GM12872 (cell line): ENCODE data around the gene LNP1.

Experiments used
- CTCF ChIP-seq: IDR thresholded peaks from 3 replicates; pipeline ENCODE4 v1.5.1; 2011; ENCODE audit warnings: low read depth, mild to moderate bottlenecking, low read length, moderate library complexity; ENCODE audit not compliant: insufficient read depth

Gene LNP1

GRCh38 chr3:100489118-100489517 is 87.8 kb downstream of the LNP1 start:
- no peak for TF ChIP-seq CTCF

GRCh38 chr3:100492059-100493006 is 91.0 kb downstream of the LNP1 start, which contains the start of gene TMEM45A:
TSS of gene TMEM45A (plus strand) at chr3:100492619. CDS start at chr3:100555212, 62,593 bp downstream.
- TF ChIP-seq CTCF = no peak

- no peak for TF ChIP-seq CTCF
Observed at GRCh38 chr3:100496711-100497261, 95.4 kb downstream of the LNP1 start.

GRCh38 chr3:100499651-100500050 is 98.3 kb downstream of the LNP1 start:
- no peak for TF ChIP-seq CTCF

GRCh38 chr3:100500320-100500880 is 99.1 kb downstream of the LNP1 start:
- TF ChIP-seq CTCF = no peak

GRCh38 chr3:100503448-100503847 is 102.1 kb downstream of the LNP1 start:
- no peak for TF ChIP-seq CTCF
